PC-3 (cell line): ENCODE results near the gene CCDC154. TPM values are rescaled to one million over a fixed set of nuclear protein-coding genes. Genes with fewer than 3 reads are reported as not detected.
A peak's percentile ranks its signal among the peaks of the same experiment; 100 is the strongest.

Source experiments
- ATAC-seq: fragments of 200-7000 bp; cut with Tn5 transposase; 2 replicates; pipeline ENCODE4 v1.9.1; 2020; ENCODE audit warnings: mild to moderate bottlenecking, moderate library complexity
- BruUV-seq: library from RNA; stranded (reverse); fragments of 400-500 nt; replicated peaks from 2 replicates; lab custom pipeline; 2021; lab: Mats Ljungman, UMichigan
- CTCF ChIA-PET: fragments of 300-600 bp; sonication (Branson Sonifier 250); formaldehyde crosslinking; loops from one replicate; lab custom pipeline; 2022; ENCODE audit warnings: antibody characterized with exemption; lab: Charles Lee
- POLR2A ChIA-PET: fragments of 300-600 bp; sonication (Branson Sonifier 250); formaldehyde crosslinking; loops from one replicate; lab custom pipeline; 2022; ENCODE audit warnings: antibody characterized with exemption; ENCODE audit not compliant: unreplicated experiment; lab: Charles Lee
- DNase-seq: peaks from one replicate; pipeline ENCODE4 v3.0.0-alpha.2; 2015
- H2AFZ ChIP-seq: fragments of 300-600 bp; sonication (generic); 2 replicates; pipeline ENCODE4 v1.6.0; 2016; ENCODE audit warnings: antibody characterized with exemption, low read length
- H3F3A ChIP-seq: fragments of 300-600 bp; sonication (generic); one replicate; pipeline ENCODE4 v1.6.0; 2017; ENCODE audit warnings: antibody characterized with exemption, low read length, control low read depth, mild to moderate bottlenecking; ENCODE audit not compliant: unreplicated experiment
- H3K27ac ChIP-seq: fragments of 300-600 bp; sonication (generic); 2 replicates; pipeline ENCODE4 v1.5.1; 2016; ENCODE audit warnings: mild to moderate bottlenecking, low read length
- H3K27me3 ChIP-seq: fragments of 300-600 bp; sonication (generic); 2 replicates; pipeline ENCODE4 v1.6.1; 2016; ENCODE audit warnings: low read length, mixed read lengths
- H3K36me3 ChIP-seq: fragments of 300-600 bp; sonication (generic); 2 replicates; pipeline ENCODE4 v1.6.1; 2016; ENCODE audit warnings: low read depth, mixed run types, low read length, mixed read lengths
- H3K4me1 ChIP-seq: fragments of 300-600 bp; sonication (generic); 2 replicates; pipeline ENCODE4 v1.5.1; 2016; ENCODE audit warnings: low read length; ENCODE audit not compliant: insufficient read depth
- H3K4me2 ChIP-seq: fragments of 300-600 bp; sonication (generic); 2 replicates; pipeline ENCODE4 v1.6.0; 2016; ENCODE audit warnings: low read length
- H3K4me3 ChIP-seq: fragments of 300-600 bp; sonication (generic); 2 replicates; pipeline ENCODE4 v1.5.1; 2016; ENCODE audit warnings: mild to moderate bottlenecking, low read length, mixed read lengths
- H3K79me2 ChIP-seq: fragments of 300-600 bp; sonication (generic); 2 replicates; pipeline ENCODE4 v1.6.1; 2017; ENCODE audit warnings: low read length, mixed read lengths
- H3K9ac ChIP-seq: fragments of 300-600 bp; sonication (generic); 2 replicates; pipeline ENCODE4 v1.6.0; 2016; ENCODE audit warnings: mild to moderate bottlenecking, low read length
- H3K9me2 ChIP-seq: fragments of 300-600 bp; sonication (generic); replicated peaks from 2 replicates; pipeline ENCODE4 v1.6.1; 2016; ENCODE audit warnings: mixed run types, low read length, mixed read lengths
- H3K9me3 ChIP-seq: fragments of 300-600 bp; sonication (generic); 2 replicates; pipeline ENCODE4 v1.6.1; 2016; ENCODE audit warnings: low read length, mixed read lengths
- H4K20me1 ChIP-seq: fragments of 300-600 bp; sonication (generic); 2 replicates; pipeline ENCODE4 v1.6.1; 2016; ENCODE audit warnings: low read length, mixed read lengths
- EZH2 ChIP-seq: fragments of 300-600 bp; sonication (generic); IDR thresholded peaks from one replicate; pipeline ENCODE4 v1.6.1; 2017; ENCODE audit warnings: antibody characterized with exemption, mild to moderate bottlenecking, low read length; ENCODE audit not compliant: unreplicated experiment
- EZH2phosphoT487 ChIP-seq: fragments of 300-600 bp; sonication (generic); IDR thresholded peaks from 2 replicates; pipeline ENCODE4 v1.6.1; 2018; ENCODE audit warnings: mild to moderate bottlenecking, antibody characterized with exemption, low read length, borderline replicate concordance
- intact Hi-C: fragments of 100-400 bp; cut with micrococcal nuclease; formaldehyde crosslinking; loops from 2 replicates; pipeline ENCODE4 v1.9.0; 2023
- total RNA-seq: library from RNA; depleted of rRNA; stranded (reverse); fragments of >200 nt; gene quantifications from 2 replicates; pipeline ENCODE4 v1.2.3, GENCODE V29; 2014
- TF ChIP-seq, protein P1 (sequence below): fragments of 300-600 bp; sonication (generic); conservative IDR thresholded peaks from 2 replicates; pipeline ENCODE4 v1.5.1; 2017; ENCODE audit warnings: antibody characterized with exemption, low read depth, mild to moderate bottlenecking, low read length

CCDC154 gene
- total RNA-seq, 1 experiment from 2014 or later = not detected

DNA sequence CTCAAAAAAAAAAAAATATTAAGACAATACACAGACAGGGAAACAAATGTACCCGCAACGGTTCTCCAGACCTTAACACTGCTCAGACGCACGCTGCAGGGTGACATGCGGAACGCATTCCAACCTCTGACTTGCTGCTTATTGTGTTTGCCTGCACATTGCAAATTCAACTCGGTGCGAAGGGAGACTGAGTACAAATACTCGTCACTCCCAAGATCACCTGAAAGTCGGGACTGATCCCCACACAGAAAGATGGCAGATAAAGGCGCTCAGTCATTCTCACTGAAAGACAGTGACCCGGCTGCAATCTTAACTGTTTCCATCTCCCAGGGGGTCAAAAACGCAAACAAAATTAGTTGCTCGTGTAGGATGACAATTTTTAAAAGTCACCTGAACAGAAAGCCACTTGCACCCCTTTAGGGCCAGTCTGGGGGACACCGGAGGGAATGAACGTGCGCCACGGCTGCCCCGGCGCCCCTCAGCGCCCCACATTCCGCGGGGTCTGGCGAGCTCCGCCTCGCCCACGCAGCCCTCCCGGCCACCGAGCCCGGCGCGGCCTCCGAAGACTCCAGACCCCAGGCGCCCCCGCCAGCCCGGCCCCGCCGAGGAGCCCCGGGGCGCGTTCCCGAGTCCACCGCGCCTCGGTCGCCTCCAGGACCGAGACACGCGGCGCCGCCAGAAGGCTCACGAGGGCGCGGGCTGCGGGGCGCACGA lies 29.9 kb upstream of the CCDC154 start:
- Histone ChIP-seq H3F3A (no peaks in the 10 kb centered on the region), H3K9ac (peak overlapping the region; percentile 79), H2AFZ (peak overlapping the region; percentile 87; the same call in 1 of the 2 replicates), H3K27me3 (no peaks in the 10 kb centered on the region), H3K4me3 (peak overlapping the region; percentile 79), H3K9me2 (no peaks in the 10 kb centered on the region), H3K27ac (no peak overlapping the region; the same call in 1 of the 2 replicates), H3K79me2 (peaks cover 32% of the 10 kb centered on the region), H3K4me1 (peaks cover 5% of the 10 kb centered on the region; the same call in 1 of the 2 replicates), H3K9me3 (no peaks in the 10 kb centered on the region), H3K36me3 (no peaks in the 10 kb centered on the region), H4K20me1 (no peaks in the 10 kb centered on the region), H3K4me2 (peak overlapping the region; percentile 82)
- DNase-seq = peak; percentile 3
- TSS peak; percentile 76 for BruUV-seq
- CTCF ChIA-PET = no interaction called here
- intact Hi-C loops = no loop called here
- POLR2A ChIA-PET = no interaction called here
- no peak for TF ChIP-seq EZH2
- TF ChIP-seq, protein P1, sequence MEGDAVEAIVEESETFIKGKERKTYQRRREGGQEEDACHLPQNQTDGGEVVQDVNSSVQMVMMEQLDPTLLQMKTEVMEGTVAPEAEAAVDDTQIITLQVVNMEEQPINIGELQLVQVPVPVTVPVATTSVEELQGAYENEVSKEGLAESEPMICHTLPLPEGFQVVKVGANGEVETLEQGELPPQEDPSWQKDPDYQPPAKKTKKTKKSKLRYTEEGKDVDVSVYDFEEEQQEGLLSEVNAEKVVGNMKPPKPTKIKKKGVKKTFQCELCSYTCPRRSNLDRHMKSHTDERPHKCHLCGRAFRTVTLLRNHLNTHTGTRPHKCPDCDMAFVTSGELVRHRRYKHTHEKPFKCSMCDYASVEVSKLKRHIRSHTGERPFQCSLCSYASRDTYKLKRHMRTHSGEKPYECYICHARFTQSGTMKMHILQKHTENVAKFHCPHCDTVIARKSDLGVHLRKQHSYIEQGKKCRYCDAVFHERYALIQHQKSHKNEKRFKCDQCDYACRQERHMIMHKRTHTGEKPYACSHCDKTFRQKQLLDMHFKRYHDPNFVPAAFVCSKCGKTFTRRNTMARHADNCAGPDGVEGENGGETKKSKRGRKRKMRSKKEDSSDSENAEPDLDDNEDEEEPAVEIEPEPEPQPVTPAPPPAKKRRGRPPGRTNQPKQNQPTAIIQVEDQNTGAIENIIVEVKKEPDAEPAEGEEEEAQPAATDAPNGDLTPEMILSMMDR = no peak
- no peak for TF ChIP-seq EZH2phosphoT487
- ATAC-seq = peak; percentile 56

DNA sequence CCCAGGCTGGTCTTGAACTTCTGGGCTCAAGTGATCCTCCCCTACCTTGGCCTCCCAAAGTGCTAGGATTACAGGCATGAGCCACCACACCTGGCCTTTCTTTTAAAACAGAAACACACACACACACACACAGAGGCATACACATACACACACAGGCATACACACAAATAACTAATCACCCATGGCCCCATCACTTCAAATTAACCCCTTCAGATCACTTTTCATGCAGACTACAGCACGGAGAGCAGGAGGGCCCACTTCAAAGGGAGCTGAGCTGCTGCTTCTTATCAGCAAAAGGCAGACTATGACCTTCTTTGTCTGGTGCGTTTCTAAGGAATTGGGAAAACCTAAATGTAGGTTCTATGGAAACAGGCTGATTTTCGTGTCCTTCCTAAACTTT lies 28.6 kb upstream of the CCDC154 start:
- no peak for ATAC-seq
- Histone ChIP-seq H3K27ac (no peak overlapping the region), H3K9me2 (no peaks in the 10 kb centered on the region), H3K4me2 (no peak overlapping the region), H3K4me1 (peaks cover 5% of the 10 kb centered on the region; the same call in 1 of the 2 replicates), H2AFZ (no peak overlapping the region), H3K9me3 (no peaks in the 10 kb centered on the region), H3K79me2 (peaks cover 36% of the 10 kb centered on the region), H3F3A (no peaks in the 10 kb centered on the region), H3K4me3 (no peak overlapping the region), H3K27me3 (no peaks in the 10 kb centered on the region), H4K20me1 (no peaks in the 10 kb centered on the region), H3K9ac (no peak overlapping the region), H3K36me3 (no peaks in the 10 kb centered on the region)
- POLR2A ChIA-PET = no interaction called here
- TSS peak; percentile 16 for BruUV-seq
- TF ChIP-seq EZH2 (no peak), EZH2phosphoT487 (no peak)
- TF ChIP-seq, protein P1 = no peak
- intact Hi-C loops = no loop called here
- DNase-seq = no peak
- CTCF ChIA-PET = no interaction called here

DNA sequence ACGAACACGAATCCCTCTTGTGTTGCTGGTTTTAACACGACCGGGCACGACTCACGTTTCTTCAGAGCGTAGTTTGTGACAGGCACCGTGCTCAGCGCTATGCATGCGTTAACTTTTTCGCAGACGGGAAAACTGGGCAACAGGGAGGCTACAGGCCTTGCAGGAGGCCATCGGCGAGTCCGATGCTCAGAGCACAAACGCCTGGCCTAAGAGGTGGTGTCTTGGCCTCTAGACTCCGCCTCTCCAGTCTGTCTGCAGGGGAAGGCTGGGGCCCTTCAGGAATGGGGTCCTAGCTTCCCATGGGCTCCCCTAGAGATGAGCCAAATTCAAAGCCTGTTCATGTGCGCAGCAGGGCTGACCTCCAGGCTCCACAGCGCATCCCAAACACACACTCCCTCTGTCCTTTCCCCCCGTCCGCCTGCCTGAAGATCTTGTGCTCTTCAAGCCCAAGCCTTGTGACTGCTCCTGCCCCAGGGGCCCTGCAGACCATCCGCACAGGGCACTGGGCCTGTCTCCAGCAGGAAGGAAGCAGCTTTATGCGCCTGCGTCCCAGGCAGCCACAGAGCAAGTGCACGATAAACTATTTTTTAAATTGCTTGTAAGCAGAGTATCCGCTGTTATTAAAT lies 27.3 kb upstream of the CCDC154 start:
- no peak for ATAC-seq
- BruUV-seq = no TSS peak
- Histone ChIP-seq H3K9me2 (no peaks in the 10 kb centered on the region), H3K79me2 (peaks cover 43% of the 10 kb centered on the region), H3K4me3 (no peak overlapping the region), H3K4me1 (peaks cover 5% of the 10 kb centered on the region; the same call in 1 of the 2 replicates), H3K27ac (no peak overlapping the region), H3K36me3 (no peaks in the 10 kb centered on the region), H3K4me2 (no peak overlapping the region), H3F3A (no peaks in the 10 kb centered on the region), H3K27me3 (no peaks in the 10 kb centered on the region), H2AFZ (no peak overlapping the region), H3K9ac (no peak overlapping the region), H3K9me3 (no peaks in the 10 kb centered on the region), H4K20me1 (no peaks in the 10 kb centered on the region)
- CTCF ChIA-PET = no interaction called here
- intact Hi-C loops = no loop called here
- DNase-seq = no peak
- TF ChIP-seq EZH2phosphoT487 (no peak), EZH2 (no peak)
- TF ChIP-seq, protein P1 = no peak
- POLR2A ChIA-PET = interaction anchor here (0.5 kb wide), 1 partner anchor 58 kb away, joined by 3 read pairs; no protein-coding TSS in a partner anchor
